ENCODE results near the gene DAPK1.

DNA sequence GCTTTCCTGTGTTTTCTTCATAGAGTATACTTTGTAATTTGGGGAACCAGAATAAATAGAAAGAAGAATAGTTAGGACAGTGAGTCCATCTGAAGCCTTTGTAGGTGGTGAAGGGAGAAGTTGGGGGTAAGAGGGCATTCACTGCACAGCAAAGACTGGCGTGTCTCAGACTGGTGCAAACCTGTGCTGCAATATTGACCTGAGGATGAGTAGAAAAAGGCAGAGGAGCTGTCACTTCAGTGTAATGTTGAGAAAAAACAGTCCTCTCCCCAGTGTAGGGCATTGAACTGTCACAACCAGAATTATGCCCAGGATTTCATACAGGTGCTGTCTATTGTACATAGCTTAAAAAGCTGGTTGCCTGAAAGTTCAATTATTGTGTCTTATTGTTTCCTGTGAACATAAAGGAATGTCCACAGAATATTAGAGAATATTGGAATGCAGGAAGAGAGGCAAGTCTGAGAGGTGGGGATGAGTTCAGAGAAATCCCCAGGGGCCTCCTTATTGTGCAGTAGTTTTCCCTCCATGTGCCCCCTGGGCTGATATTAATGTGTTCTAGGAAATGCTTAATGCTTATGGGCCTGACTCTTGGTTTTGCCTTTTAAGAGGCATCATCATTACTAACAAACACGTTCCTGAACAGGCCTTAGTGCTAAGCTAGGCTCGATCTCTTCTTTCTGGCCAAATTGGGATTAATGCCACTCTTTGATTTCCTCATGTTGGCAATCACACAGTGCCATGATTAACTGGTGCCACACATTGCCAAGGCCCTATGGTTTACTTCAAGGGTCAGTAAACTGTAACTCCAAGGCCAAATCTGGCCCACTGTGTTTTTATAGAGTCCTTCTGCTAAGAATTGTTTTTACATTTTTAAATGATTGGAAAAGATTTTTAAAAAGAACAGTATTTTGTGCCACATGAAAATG lies 34.0 kb downstream of the DAPK1 start:
- TF ChIP-seq, protein P1, sequence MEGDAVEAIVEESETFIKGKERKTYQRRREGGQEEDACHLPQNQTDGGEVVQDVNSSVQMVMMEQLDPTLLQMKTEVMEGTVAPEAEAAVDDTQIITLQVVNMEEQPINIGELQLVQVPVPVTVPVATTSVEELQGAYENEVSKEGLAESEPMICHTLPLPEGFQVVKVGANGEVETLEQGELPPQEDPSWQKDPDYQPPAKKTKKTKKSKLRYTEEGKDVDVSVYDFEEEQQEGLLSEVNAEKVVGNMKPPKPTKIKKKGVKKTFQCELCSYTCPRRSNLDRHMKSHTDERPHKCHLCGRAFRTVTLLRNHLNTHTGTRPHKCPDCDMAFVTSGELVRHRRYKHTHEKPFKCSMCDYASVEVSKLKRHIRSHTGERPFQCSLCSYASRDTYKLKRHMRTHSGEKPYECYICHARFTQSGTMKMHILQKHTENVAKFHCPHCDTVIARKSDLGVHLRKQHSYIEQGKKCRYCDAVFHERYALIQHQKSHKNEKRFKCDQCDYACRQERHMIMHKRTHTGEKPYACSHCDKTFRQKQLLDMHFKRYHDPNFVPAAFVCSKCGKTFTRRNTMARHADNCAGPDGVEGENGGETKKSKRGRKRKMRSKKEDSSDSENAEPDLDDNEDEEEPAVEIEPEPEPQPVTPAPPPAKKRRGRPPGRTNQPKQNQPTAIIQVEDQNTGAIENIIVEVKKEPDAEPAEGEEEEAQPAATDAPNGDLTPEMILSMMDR (IDR thresholded peaks at IDR 0.05), result no peak
- no peak for TF ChIP-seq POLR2A (IDR thresholded peaks at IDR 0.05)
